Measurements from ENCODE around the gene HNRNPUL2.
"Not testable (repeated sequence)": the region's sequence is repeated elsewhere in the genome, so short reads cannot be mapped to it uniquely, and the experiment has no call there.

HNRNPUL2 gene

GRCh38 chr11:62702246-62702645, 25.0 kb downstream of the HNRNPUL2 start:
- DNase-seq = no peak

GRCh38 chr11:62694455-62695167, 32.6 kb downstream of the HNRNPUL2 start:
- DNase-seq = peak; percentile 79

GRCh38 chr11:62693624-62694023, 33.6 kb downstream of the HNRNPUL2 start:
- DNase-seq = not testable (repeated sequence)

GRCh38 chr11:62689421-62690183, 37.7 kb downstream of the HNRNPUL2 start, which contains the start of gene LRRN4CL:
LRRN4CL (minus strand) TSS chr11:62689530; CDS start chr11:62688508, 1,022 bp downstream.
- DNase-seq = no peak

- DNase-seq = no peak
These were observed 38.8 kb downstream of the HNRNPUL2 start for GRCh38 chr11:62688491-62688890.

- no peak for DNase-seq
These were observed 39.5 kb downstream of the HNRNPUL2 start for GRCh38 chr11:62687508-62688396.

GRCh38 chr11:62682518-62682917, 44.7 kb downstream of the HNRNPUL2 start:
- no peak for DNase-seq

GRCh38 chr11:62680825-62681240, 46.4 kb downstream of the HNRNPUL2 start:
- peak; percentile 27 for DNase-seq

- DNase-seq = peak; percentile 79
These were observed 48.2 kb downstream of the HNRNPUL2 start, which contains the start of gene UBXN1 for GRCh38 chr11:62678770-62679696. UBXN1 (minus strand) TSS chr11:62679073; CDS start chr11:62678923, 150 bp downstream.

GRCh38 chr11:62678433-62678769, 48.9 kb downstream of the HNRNPUL2 start:
- no peak for DNase-seq

- DNase-seq = no peak
These were observed 49.5 kb downstream of the HNRNPUL2 start for GRCh38 chr11:62677714-62678113.

GRCh38 chr11:62677156-62677555, 50.1 kb downstream of the HNRNPUL2 start:
- DNase-seq = no peak

- no peak for DNase-seq
These were observed 50.6 kb downstream of the HNRNPUL2 start for GRCh38 chr11:62676698-62677097.

- not testable (repeated sequence) for DNase-seq
These were observed 51.8 kb downstream of the HNRNPUL2 start for GRCh38 chr11:62675415-62675814.

GRCh38 chr11:62673196-62673525, 54.1 kb downstream of the HNRNPUL2 start:
- no peak for DNase-seq

GRCh38 chr11:62671608-62672389, 55.5 kb downstream of the HNRNPUL2 start, which contains the start of the genes LBHD1 and UQCC3:
LBHD1 (minus strand) TSS chr11:62672267; CDS start chr11:62670031, 2,236 bp downstream.
UQCC3 (plus strand) TSS chr11:62671673; CDS start chr11:62671746, 73 bp downstream.
- DNase-seq = peak; percentile 71

- DNase-seq = no peak
These were observed 56.0 kb downstream of the HNRNPUL2 start for GRCh38 chr11:62671236-62671607.

- DNase-seq = no peak
These were observed 57.7 kb downstream of the HNRNPUL2 start for GRCh38 chr11:62669420-62670161.

GRCh38 chr11:62667460-62667859, 59.8 kb downstream of the HNRNPUL2 start:
- no peak for DNase-seq

GRCh38 chr11:62666259-62666926, 60.9 kb downstream of the HNRNPUL2 start:
- no peak for DNase-seq

Data from activated gamma-delta T cell treated with Interleukin-2 at 50 U/mL for 16 hours (primary cell).